ENCODE results near the gene SLC34A2. TPM values are rescaled to one million over a fixed set of nuclear protein-coding genes. Genes with fewer than 3 reads are reported as not detected.

The SLC34A2 gene
- total RNA-seq, 1 experiment from 2014 or later, result not detected

GRCh38 chr4:25614807-25615206, 40.8 kb upstream of the SLC34A2 start:
- H4K20me1 ChIP-seq (ENCODE audit: insufficient read depth), result no peaks in the 10 kb centered on the region
- H2AFZ ChIP-seq, result no peak overlapping the region
- H3F3A ChIP-seq (ENCODE audit: insufficient read depth, low read depth), result no peaks in the 10 kb centered on the region
- no peak overlapping the region for H3K27ac ChIP-seq
- no peak for DNase-seq
- no peaks in the 10 kb centered on the region for H3K9me3 ChIP-seq (ENCODE audit: insufficient read depth, low read depth)
- H3K36me3 ChIP-seq (ENCODE audit: low read depth), result no peaks in the 10 kb centered on the region
- ChIA-PET CTCF (interaction anchor here (0.7 kb wide), 1 partner anchor 186 kb away, joined by 5 read pairs; no protein-coding TSS in a partner anchor), POLR2A (ENCODE audit: unreplicated experiment) (no interaction called here)
- H3K4me3 ChIP-seq, result no peak overlapping the region
- no TSS peak for BruUV-seq (replicated peaks)
- TF ChIP-seq CTCF (conservative IDR thresholded peaks at IDR 0.05) (no peak), EZH2 (IDR thresholded peaks at IDR 0.05; ENCODE audit: low read depth) (no peak)
- no peaks in the 10 kb centered on the region for H3K4me1 ChIP-seq (replicated peaks; ENCODE audit: insufficient read depth)
- H3K9me2 ChIP-seq (ENCODE audit: insufficient read depth), result no peaks in the 10 kb centered on the region
- H3K4me2 ChIP-seq, result no peak overlapping the region
- intact Hi-C loops (cut with micrococcal nuclease; ENCODE audit: unreplicated experiment), result no loop called here
- no peaks in the 10 kb centered on the region for H3K27me3 ChIP-seq (ENCODE audit: insufficient read depth, low read depth)
- no peaks in the 10 kb centered on the region for H3K79me2 ChIP-seq (ENCODE audit: low read depth)

GRCh38 chr4:25621027-25621930, 34.4 kb upstream of the SLC34A2 start:
- BruUV-seq (replicated peaks), result no TSS peak
- peak in 1 of 2 experiments; percentile 67 for DNase-seq
- Histone ChIP-seq H3K4me2 (peak overlapping the region; percentile 36), H3K27ac (no peak overlapping the region), H3K36me3 (ENCODE audit: low read depth) (no peaks in the 10 kb centered on the region), H4K20me1 (ENCODE audit: insufficient read depth) (no peaks in the 10 kb centered on the region), H3K4me1 (replicated peaks; ENCODE audit: insufficient read depth) (no peaks in the 10 kb centered on the region), H3K9me2 (ENCODE audit: insufficient read depth) (no peaks in the 10 kb centered on the region), H3K79me2 (ENCODE audit: low read depth) (no peaks in the 10 kb centered on the region), H2AFZ (no peak overlapping the region; the same call in 1 of the 2 replicates), H3K9me3 (ENCODE audit: insufficient read depth, low read depth) (no peaks in the 10 kb centered on the region), H3K4me3 (no peak overlapping the region), H3K27me3 (ENCODE audit: insufficient read depth, low read depth) (no peaks in the 10 kb centered on the region), H3F3A (ENCODE audit: insufficient read depth, low read depth) (no peaks in the 10 kb centered on the region)
- CTCF ChIA-PET, result no interaction called here
- TF ChIP-seq CTCF (conservative IDR thresholded peaks at IDR 0.05) (no peak), EZH2 (IDR thresholded peaks at IDR 0.05; ENCODE audit: low read depth) (no peak)
- intact Hi-C loops (cut with micrococcal nuclease; ENCODE audit: unreplicated experiment), result no loop called here
- POLR2A ChIA-PET (ENCODE audit: unreplicated experiment), result no interaction called here

GRCh38 chr4:25624616-25625015, 31.0 kb upstream of the SLC34A2 start:
- BruUV-seq (replicated peaks), result no TSS peak
- no peak overlapping the region for H3K4me3 ChIP-seq
- H2AFZ ChIP-seq, result no peak overlapping the region
- H3K9me3 ChIP-seq (ENCODE audit: insufficient read depth, low read depth), result no peaks in the 10 kb centered on the region
- no peaks in the 10 kb centered on the region for H3K36me3 ChIP-seq (ENCODE audit: low read depth)
- H3K4me1 ChIP-seq (replicated peaks; ENCODE audit: insufficient read depth), result no peaks in the 10 kb centered on the region
- TF ChIP-seq EZH2 (IDR thresholded peaks at IDR 0.05; ENCODE audit: low read depth) (no peak), CTCF (conservative IDR thresholded peaks at IDR 0.05) (no peak)
- POLR2A ChIA-PET (ENCODE audit: unreplicated experiment), result no interaction called here
- no peaks in the 10 kb centered on the region for H3K79me2 ChIP-seq (ENCODE audit: low read depth)
- no peaks in the 10 kb centered on the region for H3K27me3 ChIP-seq (ENCODE audit: insufficient read depth, low read depth)
- H3F3A ChIP-seq (ENCODE audit: insufficient read depth, low read depth), result no peaks in the 10 kb centered on the region
- H4K20me1 ChIP-seq (ENCODE audit: insufficient read depth), result no peaks in the 10 kb centered on the region
- H3K27ac ChIP-seq, result no peak overlapping the region
- no peak overlapping the region for H3K4me2 ChIP-seq
- CTCF ChIA-PET, result no interaction called here
- no peak for DNase-seq
- intact Hi-C loops (cut with micrococcal nuclease; ENCODE audit: unreplicated experiment), result no loop called here
- H3K9me2 ChIP-seq (ENCODE audit: insufficient read depth), result no peaks in the 10 kb centered on the region
